Measurements from ENCODE around the gene LAMB3. TPM values are rescaled to one million over a fixed set of nuclear protein-coding genes. Genes with fewer than 3 reads are reported as not detected.

Gene LAMB3
- total RNA-seq, 4 donors from 2014 or later, result 0.13 to 11.6 (median 0.35) TPM

GRCh38 chr1:209595599-209596285 lies 56.5 kb downstream of the LAMB3 start:
- H3K4me1 ChIP-seq, result no peaks in the 10 kb centered on the region
- WGBS, 2 donors (ENCODE audit: low coverage in 1 of 2), result 80% methylated on average over 1 of the region's 10 CpGs; no CpG with 5 or more reads in 1 of the 2 donors
- peaks cover 12% of the 10 kb centered on the region for H3K27me3 ChIP-seq
- no peaks in the 10 kb centered on the region for H3K9me3 ChIP-seq
- TF ChIP-seq, protein P1, sequence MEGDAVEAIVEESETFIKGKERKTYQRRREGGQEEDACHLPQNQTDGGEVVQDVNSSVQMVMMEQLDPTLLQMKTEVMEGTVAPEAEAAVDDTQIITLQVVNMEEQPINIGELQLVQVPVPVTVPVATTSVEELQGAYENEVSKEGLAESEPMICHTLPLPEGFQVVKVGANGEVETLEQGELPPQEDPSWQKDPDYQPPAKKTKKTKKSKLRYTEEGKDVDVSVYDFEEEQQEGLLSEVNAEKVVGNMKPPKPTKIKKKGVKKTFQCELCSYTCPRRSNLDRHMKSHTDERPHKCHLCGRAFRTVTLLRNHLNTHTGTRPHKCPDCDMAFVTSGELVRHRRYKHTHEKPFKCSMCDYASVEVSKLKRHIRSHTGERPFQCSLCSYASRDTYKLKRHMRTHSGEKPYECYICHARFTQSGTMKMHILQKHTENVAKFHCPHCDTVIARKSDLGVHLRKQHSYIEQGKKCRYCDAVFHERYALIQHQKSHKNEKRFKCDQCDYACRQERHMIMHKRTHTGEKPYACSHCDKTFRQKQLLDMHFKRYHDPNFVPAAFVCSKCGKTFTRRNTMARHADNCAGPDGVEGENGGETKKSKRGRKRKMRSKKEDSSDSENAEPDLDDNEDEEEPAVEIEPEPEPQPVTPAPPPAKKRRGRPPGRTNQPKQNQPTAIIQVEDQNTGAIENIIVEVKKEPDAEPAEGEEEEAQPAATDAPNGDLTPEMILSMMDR (IDR thresholded peaks at IDR 0.05), result no peak
- no peak for TF ChIP-seq POLR2AphosphoS5 (IDR thresholded peaks at IDR 0.05)
- no peak for TF ChIP-seq EP300 (IDR thresholded peaks at IDR 0.05)
- TF ChIP-seq POLR2A (IDR thresholded peaks at IDR 0.05), result no peak
- no peak overlapping the region for H3K27ac ChIP-seq
- no peaks in the 10 kb centered on the region for H3K36me3 ChIP-seq
- H3K4me3 ChIP-seq, result no peak overlapping the region
- ATAC-seq, result no peak

- no peak for TF ChIP-seq POLR2A (IDR thresholded peaks at IDR 0.05)
- no peak for TF ChIP-seq EP300 (IDR thresholded peaks at IDR 0.05)
- no peak for TF ChIP-seq POLR2AphosphoS5 (IDR thresholded peaks at IDR 0.05)
- TF ChIP-seq, protein P1 (IDR thresholded peaks at IDR 0.05), result no peak
- no peaks in the 10 kb centered on the region for H3K4me1 ChIP-seq
- 62 to 96% methylated on average over 4 to 8 of the region's 9 CpGs for WGBS, 2 donors (ENCODE audit: low coverage in 1 of 2)
- ATAC-seq, result no peak
- H3K9me3 ChIP-seq, result no peaks in the 10 kb centered on the region
- H3K4me3 ChIP-seq, result no peak overlapping the region
- no peak overlapping the region for H3K27ac ChIP-seq
- H3K27me3 ChIP-seq, result peaks cover 12% of the 10 kb centered on the region
- H3K36me3 ChIP-seq, result no peaks in the 10 kb centered on the region
Observed at GRCh38 chr1:209595028-209595427, 57.2 kb downstream of the LAMB3 start.

- no peak for ATAC-seq
- H3K9me3 ChIP-seq, result no peaks in the 10 kb centered on the region
- no peak overlapping the region for H3K4me3 ChIP-seq
- WGBS, 2 donors (ENCODE audit: low coverage in 1 of 2), result 67% methylated on average over 1 of the region's 1 CpG
- H3K36me3 ChIP-seq, result no peaks in the 10 kb centered on the region
- H3K4me1 ChIP-seq, result no peaks in the 10 kb centered on the region
- peaks cover 11% of the 10 kb centered on the region for H3K27me3 ChIP-seq
- TF ChIP-seq POLR2AphosphoS5 (IDR thresholded peaks at IDR 0.05), result no peak
- no peak overlapping the region for H3K27ac ChIP-seq
Observed at GRCh38 chr1:209594440-209594839, 57.8 kb downstream of the LAMB3 start.

DNA sequence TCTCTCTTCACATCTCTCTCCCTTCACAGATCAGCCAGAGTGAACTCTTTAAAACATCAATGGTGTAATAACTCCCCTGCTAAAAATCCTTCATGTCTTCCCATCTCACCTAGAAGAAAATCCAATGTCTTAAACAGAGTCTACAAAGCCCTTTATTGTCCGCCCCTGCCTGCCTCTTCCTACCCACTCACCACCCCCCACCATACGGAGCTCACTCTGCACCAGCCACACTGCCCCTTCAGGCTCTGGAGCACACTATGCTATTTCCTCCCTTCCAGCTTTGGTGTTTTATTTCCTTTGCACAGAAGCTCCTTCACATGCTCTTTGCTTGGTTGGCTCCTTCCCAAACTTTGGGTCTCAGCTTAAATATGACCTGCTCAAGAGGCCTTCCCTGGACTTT lies 58.5 kb downstream of the LAMB3 start:
- Histone ChIP-seq H3K4me3 (no peak overlapping the region), H3K9me3 (no peaks in the 10 kb centered on the region), H3K27me3 (peaks cover 11% of the 10 kb centered on the region), H3K27ac (no peak overlapping the region), H3K4me1 (no peaks in the 10 kb centered on the region), H3K36me3 (no peaks in the 10 kb centered on the region)
- ATAC-seq, result no peak
- TF ChIP-seq, protein P1 (IDR thresholded peaks at IDR 0.05), result no peak
- TF ChIP-seq POLR2AphosphoS5 (IDR thresholded peaks at IDR 0.05), result no peak
- TF ChIP-seq EP300 (IDR thresholded peaks at IDR 0.05), result no peak
- no peak for TF ChIP-seq POLR2A (IDR thresholded peaks at IDR 0.05)
- WGBS, 2 donors (ENCODE audit: low coverage in 1 of 2), result 45 to 50% methylated on average over 2 of the region's 2 CpGs

DNA sequence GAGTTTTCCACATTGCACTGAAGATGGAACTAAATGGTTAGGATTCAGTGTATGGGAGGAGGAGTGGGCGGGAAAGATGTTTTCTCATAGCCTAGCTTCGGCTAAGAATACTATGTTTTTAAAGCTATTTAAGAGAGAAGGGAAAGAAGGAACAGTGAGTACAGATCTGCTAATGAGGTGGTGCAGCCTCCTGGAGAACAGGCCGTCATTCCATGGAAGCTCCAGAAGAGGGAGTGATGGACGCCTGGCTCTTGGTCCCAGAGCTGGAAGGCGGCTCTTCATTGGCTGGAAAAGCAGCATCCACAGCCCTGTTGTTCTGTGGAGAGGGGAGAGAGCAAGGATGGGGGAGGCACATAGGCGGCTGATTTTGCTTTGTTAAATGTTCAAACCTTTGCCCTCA lies 61.8 kb downstream of the LAMB3 start:
- Histone ChIP-seq H3K4me1 (peaks cover 0 to 7% (median 5%) of the 10 kb centered on the region in 3 donors), H3K4me3 (no peak overlapping the region), H3K9me3 (no peaks in the 10 kb centered on the region), H3K36me3 (no peaks in the 10 kb centered on the region), H3K27ac (no peak overlapping the region), H3K27me3 (peaks cover 14% of the 10 kb centered on the region)
- WGBS, 2 donors (ENCODE audit: low coverage in 1 of 2), result 59% methylated on average over 5 of the region's 6 CpGs; no CpG with 5 or more reads in 1 of the 2 donors
- TF ChIP-seq, protein P1 (IDR thresholded peaks at IDR 0.05), result peak in 1 of 4 experiments; percentile 31
- TF ChIP-seq POLR2AphosphoS5 (IDR thresholded peaks at IDR 0.05) (no peak), EP300 (IDR thresholded peaks at IDR 0.05) (no peak), POLR2A (IDR thresholded peaks at IDR 0.05) (no peak)
- ATAC-seq, result no peak
